Adrenal gland (tissue), 12 donors: ENCODE measurements around the gene AP1G2. TPM values are rescaled to one million over a fixed set of nuclear protein-coding genes. Genes with fewer than 3 reads are reported as not detected.

ENCODE experiments used
- DNase-seq, 7 donors: peaks; one replicate each; pipeline ENCODE4 v3.0.0-alpha.2; 2019 to 2020
- H3K27ac ChIP-seq, 5 donors: fragments of 200-600 bp; sonication (generic) in 4 of 5; 1 replicate in 3 of 5; 2 replicates in 2 of 5; pipeline versions ENCODE4 v1.5.1 to v1.8.0; 2016 to 2020; ENCODE audit warnings: mild to moderate bottlenecking in 1 of 5
- H3K27me3 ChIP-seq: fragments of 200-600 bp; 2 replicates; pipeline ENCODE4 v1.8.0; 2021
- H3K36me3 ChIP-seq, 2 donors: fragments of 200-600 bp; replicated peaks in 1 of 2; 1 replicate in 1 of 2; 2 replicates in 1 of 2; pipeline versions ENCODE4 v1.5.1 to v1.8.0; 2018 to 2022
- H3K4me1 ChIP-seq, 2 donors: fragments of 200-600 bp; replicated peaks in 1 of 2; 1 replicate in 1 of 2; 2 replicates in 1 of 2; pipeline versions ENCODE4 v1.5.1 to v1.8.0; 2018 to 2021
- H3K4me3 ChIP-seq, 4 donors: fragments of 200-600 bp; sonication (generic) in 3 of 4; one replicate each; pipeline ENCODE4 v1.5.1; 2016 to 2018
- H3K9me3 ChIP-seq, 3 donors: fragments of 200-600 bp; sonication (generic) in 1 of 3; replicated peaks in 1 of 3; 1 replicate in 2 of 3; 2 replicates in 1 of 3; pipeline versions ENCODE4 v1.5.1 to v1.8.0; 2016 to 2021
- CTCF ChIP-seq, 6 experiments: fragments of 450-650 bp in 4 of 6; fragments of 200-600 bp in 2 of 6; sonication (generic) in 1 of 6; IDR thresholded peaks; 1 replicate in 5 of 6; 2 replicates in 1 of 6; pipeline versions ENCODE4 v1.5.1 to v1.8.0; 2016 to 2021; ENCODE audit warnings: antibody characterized with exemption in 6 of 6, mild to moderate bottlenecking in 2 of 6, moderate library complexity in 1 of 6
- POLR2A ChIP-seq, 2 donors: fragments of 450-650 bp; IDR thresholded peaks; one replicate each; pipeline ENCODE4 v1.6.1; 2017; ENCODE audit warnings: antibody characterized with exemption in 2 of 2, mild to moderate bottlenecking in 2 of 2, moderate library complexity in 1 of 2
- WGBS, 4 donors: extraction: QIAGEN DNeasy Blood & Tissue Kit in 2 of 4; methylation state at CpG; one replicate each; pipeline versions ENCODE4 v1.1.5 to v1.1.7; 2013 to 2017; 5-methylcytosine and 5-hydroxymethylcytosine counted together
- intact Hi-C, 2 donors: fragments of 100-400 bp; cut with DNase I; formaldehyde crosslinking; loops; one replicate each; pipeline versions ENCODE4 v1.14.1 to v1.15.0; 2022 to 2023
- polyA plus RNA-seq, 3 donors: library from polyadenylated mRNA; stranded (reverse); fragments of 200-250 nt in 2 of 3; fragments of 350-450 nt in 1 of 3; fragmentation: Illumina TruSeq in 1 of 3; extraction: RNeasy Lipid Tissue Mini Kit (QIAGEN cat#74804) in 1 of 3; gene quantifications; one replicate each; pipeline ENCODE4 v1.2.3, GENCODE V29; 2013 to 2014
- total RNA-seq, 9 donors: library from RNA; depleted of rRNA in 4 of 9; stranded (reverse); fragments of >200 nt in 4 of 9; fragments of 120-200 nt in 1 of 9; fragmentation: NEBNext Ultra II Directional in 1 of 9; extraction: Animal tissue kit (Norgen Biotek cat#: 25700) in 1 of 9; gene quantifications; one replicate each; pipeline versions ENCODE4 v1.1.0 to v1.2.4, GENCODE V29; 2013 to 2023
- donor health status: healthy with polysubstance abuse.
- donor health status: Bipolar disorder and iron deficiency.
- donor health status: DM: yes; HTN: yes; CAD: no.
- donor health status: DM: no; HTN: no; CAD: no.
- donor health status: DM: no; HTN: no; CAD: no.
- donor health status: DM: yes; HTN: yes; CAD: no.

The AP1G2 gene
- total and polyA plus RNA-seq, 12 donors = 27.9 to 587 (median 79.5) TPM

DNA sequence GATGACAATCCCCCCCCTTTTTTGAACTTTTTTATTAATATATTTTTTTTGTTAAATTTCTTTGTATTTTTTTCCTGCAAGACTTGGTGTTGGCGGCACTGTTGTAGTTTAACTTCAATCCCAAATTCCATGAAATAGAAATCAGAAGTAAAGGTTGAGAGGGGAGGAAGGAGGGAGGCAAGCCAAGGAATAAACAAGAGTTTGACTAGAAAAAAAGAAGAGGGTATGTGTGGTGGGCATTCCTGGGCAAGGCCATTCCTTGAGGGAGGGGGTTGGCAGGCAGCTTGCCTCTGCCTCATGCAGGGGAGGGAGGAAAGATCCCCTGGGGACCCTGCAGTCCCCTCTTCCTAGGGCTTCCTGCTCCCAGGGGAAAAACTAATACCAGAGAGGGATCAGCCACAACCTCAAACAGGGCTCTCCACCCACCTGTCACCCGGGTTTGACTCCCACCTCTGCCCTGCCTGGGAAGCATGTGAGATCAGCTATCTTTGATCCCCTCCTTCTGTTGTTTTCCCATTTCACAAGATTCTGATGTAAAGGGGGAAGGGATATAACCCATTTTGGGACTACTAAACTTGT lies 519 bp upstream of the AP1G2 start:
- TF ChIP-seq POLR2A (IDR thresholded peaks at IDR 0.05) = no peak
- TF ChIP-seq CTCF (IDR thresholded peaks at IDR 0.05) = no peak
- peak in 1 of 7 donors; percentile 10 for DNase-seq
- peaks cover 1 to 12% of the 10 kb centered on the region in 2 donors for H3K4me1 ChIP-seq
- H3K9me3 ChIP-seq = no peaks in the 10 kb centered on the region
- H3K36me3 ChIP-seq = peaks cover 0 to 12% of the 10 kb centered on the region in 2 donors
- H3K4me3 ChIP-seq = peak overlapping the region in 2 of 4 donors; percentile 61 to 69
- 78 to 88% (median 83%) methylated on average over 2 of the region's 2 CpGs for WGBS, 4 donors
- H3K27ac ChIP-seq = peak overlapping the region in 3 of 5 donors; percentile 66 to 80 (median 73)
- H3K27me3 ChIP-seq = no peaks in the 10 kb centered on the region
- intact Hi-C loops = loop anchor here (10.0 kb wide), 2 partner anchors 233 to 243 kb away; partner anchors contain the start of gene PABPN1 (in 1 of the 2)

- intact Hi-C loops = loop anchor here (10.0 kb wide), 2 partner anchors 232 to 242 kb away; partner anchors contain the start of gene PABPN1 (in 1 of the 2)
- H3K4me3 ChIP-seq = peak overlapping the region in 2 of 4 donors; percentile 61 to 69
- no peak for TF ChIP-seq POLR2A (IDR thresholded peaks at IDR 0.05)
- peak in 2 of 6 experiments; percentile 8 to 21 for TF ChIP-seq CTCF (IDR thresholded peaks at IDR 0.05)
- no peak for DNase-seq
- peak overlapping the region in 3 of 5 donors; percentile 66 to 80 (median 73) for H3K27ac ChIP-seq
- 12 to 19% (median 18%) methylated on average over 5 of the region's 5 CpGs for WGBS, 4 donors
- H3K9me3 ChIP-seq = no peaks in the 10 kb centered on the region
- H3K4me1 ChIP-seq = peaks cover 0 to 16% of the 10 kb centered on the region in 2 donors
- H3K27me3 ChIP-seq = no peaks in the 10 kb centered on the region
- H3K36me3 ChIP-seq = peaks cover 0 to 19% of the 10 kb centered on the region in 2 donors
Measured at GRCh38 chr14:23566778-23567185, 809 bp downstream of the AP1G2 start.

GRCh38 chr14:23566112-23566777 lies 1.3 kb downstream of the AP1G2 start:
- Histone ChIP-seq H3K9me3 (no peaks in the 10 kb centered on the region), H3K4me1 (peaks cover 0 to 16% of the 10 kb centered on the region in 2 donors), H3K4me3 (no peak overlapping the region), H3K27me3 (no peaks in the 10 kb centered on the region), H3K36me3 (peaks cover 0 to 25% of the 10 kb centered on the region in 2 donors), H3K27ac (peak overlapping the region in 1 of 5 donors; percentile 73)
- DNase-seq = no peak
- TF ChIP-seq POLR2A (IDR thresholded peaks at IDR 0.05) (no peak), CTCF (IDR thresholded peaks at IDR 0.05) (no peak)
- intact Hi-C loops = loop anchor here (10.0 kb wide), 2 partner anchors 231 to 241 kb away; partner anchors contain the start of gene PABPN1 (in 1 of the 2)
- 90 to 96% (median 94%) methylated on average over 6 to 10 of the region's 10 CpGs for WGBS, 4 donors

- WGBS, 4 donors = 77 to 93% (median 89%) methylated on average over 10 to 11 of the region's 11 CpGs
- DNase-seq = no peak
Measured at GRCh38 chr14:23565626-23566025, 2.0 kb downstream of the AP1G2 start.

More at GRCh38 chr14:23565626-23566025, 2.0 kb downstream of the AP1G2 start:
- Histone ChIP-seq H3K4me1 (peaks cover 0 to 16% of the 10 kb centered on the region in 2 donors), H3K9me3 (no peaks in the 10 kb centered on the region), H3K27ac (no peak overlapping the region), H3K27me3 (no peaks in the 10 kb centered on the region), H3K36me3 (peaks cover 0 to 29% of the 10 kb centered on the region in 2 donors), H3K4me3 (no peak overlapping the region)
- intact Hi-C loops = loop anchor here (10.0 kb wide), 2 partner anchors 231 to 241 kb away; partner anchors contain the start of gene PABPN1 (in 1 of the 2)
- no peak for TF ChIP-seq POLR2A (IDR thresholded peaks at IDR 0.05)
- no peak for TF ChIP-seq CTCF (IDR thresholded peaks at IDR 0.05)
